ENCODE results near the gene FOXG1. TPM values are rescaled to one million over a fixed set of nuclear protein-coding genes. Genes with fewer than 3 reads are reported as not detected.

The FOXG1 gene
- total and polyA plus RNA-seq, 5 donors from 2014 or later, result not detected

DNA sequence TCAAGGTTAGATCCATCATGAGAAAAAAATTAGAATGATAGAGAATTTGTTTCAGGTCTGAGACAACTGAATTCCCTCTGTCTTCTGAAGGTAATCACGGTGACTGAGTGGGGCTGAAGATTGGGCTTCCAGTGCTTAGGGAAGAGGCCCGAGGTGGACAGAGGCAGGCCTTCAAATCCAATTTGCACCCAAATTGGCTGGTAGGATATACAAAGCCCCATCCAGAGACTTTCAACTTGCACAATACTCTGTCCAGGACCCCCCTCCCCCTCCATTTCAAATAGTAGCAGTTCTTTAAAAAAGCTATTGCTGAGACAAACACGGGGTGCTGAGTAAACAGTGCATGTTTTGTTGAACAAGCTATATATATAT, 3.6 kb upstream of the FOXG1 start:
- peaks cover 0 to 8% (median 3%) of the 10 kb centered on the region in 4 donors for H3K4me1 Mint-ChIP-seq

GRCh38 chr14:28763751-28764256, 2.8 kb upstream of the FOXG1 start:
- no peak overlapping the region for H3K4me3 Mint-ChIP-seq
- Histone ChIP-seq H3K4me1 (ENCODE audit: control insufficient read depth, insufficient read depth, low read length, poor library complexity, severe bottlenecking) (peaks cover 5% of the 10 kb centered on the region), H3K27me3 (ENCODE audit: control insufficient read depth, insufficient read depth, low read length) (peaks cover 10% of the 10 kb centered on the region), H3K4me3 (ENCODE audit: low read depth, low read length) (no peak overlapping the region), H3K9me3 (ENCODE audit: control insufficient read depth in 2 of 2, low read length in 2 of 2) (peaks cover 2 to 8% of the 10 kb centered on the region in 2 experiments), H3K36me3 (ENCODE audit: control insufficient read depth, insufficient read depth, low read length) (no peaks in the 10 kb centered on the region), H3K27ac (ENCODE audit: insufficient read depth, low read length, poor library complexity, severe bottlenecking) (no peak overlapping the region)
- H3K4me1 Mint-ChIP-seq, result peaks cover 0 to 15% (median 3%) of the 10 kb centered on the region in 4 donors
- H3K27ac Mint-ChIP-seq, result no peak overlapping the region
- DNase-seq, result no peak
- H3K9me3 Mint-ChIP-seq, result peaks cover 0 to 32% (median 0%) of the 10 kb centered on the region in 7 donors
- no peaks in the 10 kb centered on the region for H3K36me3 Mint-ChIP-seq
- ATAC-seq (ENCODE audit: low read depth in 2 of 2), result no peak
- H3K27me3 Mint-ChIP-seq, result peaks cover 76% of the 10 kb centered on the region

More for the DNA sequence above, 3.6 kb upstream of the FOXG1 start:
- no peak for DNase-seq
- Mint-ChIP-seq H3K9me3 (peaks cover 0 to 33% (median 0%) of the 10 kb centered on the region in 7 donors), H3K36me3 (no peaks in the 10 kb centered on the region), H3K27me3 (peaks cover 75% of the 10 kb centered on the region), H3K4me3 (no peak overlapping the region), H3K27ac (no peak overlapping the region)
- ATAC-seq (ENCODE audit: low read depth in 2 of 2), result no peak
- H3K4me3 ChIP-seq (ENCODE audit: low read depth, low read length), result no peak overlapping the region
- peaks cover 5% of the 10 kb centered on the region for H3K4me1 ChIP-seq (ENCODE audit: control insufficient read depth, insufficient read depth, low read length, poor library complexity, severe bottlenecking)
- H3K27ac ChIP-seq (ENCODE audit: insufficient read depth, low read length, poor library complexity, severe bottlenecking), result no peak overlapping the region
- no peaks in the 10 kb centered on the region for H3K36me3 ChIP-seq (ENCODE audit: control insufficient read depth, insufficient read depth, low read length)
- H3K27me3 ChIP-seq (ENCODE audit: control insufficient read depth, insufficient read depth, low read length), result peaks cover 18% of the 10 kb centered on the region
- peaks cover 2 to 8% of the 10 kb centered on the region in 2 experiments for H3K9me3 ChIP-seq (ENCODE audit: control insufficient read depth in 2 of 2, low read length in 2 of 2)

DNA sequence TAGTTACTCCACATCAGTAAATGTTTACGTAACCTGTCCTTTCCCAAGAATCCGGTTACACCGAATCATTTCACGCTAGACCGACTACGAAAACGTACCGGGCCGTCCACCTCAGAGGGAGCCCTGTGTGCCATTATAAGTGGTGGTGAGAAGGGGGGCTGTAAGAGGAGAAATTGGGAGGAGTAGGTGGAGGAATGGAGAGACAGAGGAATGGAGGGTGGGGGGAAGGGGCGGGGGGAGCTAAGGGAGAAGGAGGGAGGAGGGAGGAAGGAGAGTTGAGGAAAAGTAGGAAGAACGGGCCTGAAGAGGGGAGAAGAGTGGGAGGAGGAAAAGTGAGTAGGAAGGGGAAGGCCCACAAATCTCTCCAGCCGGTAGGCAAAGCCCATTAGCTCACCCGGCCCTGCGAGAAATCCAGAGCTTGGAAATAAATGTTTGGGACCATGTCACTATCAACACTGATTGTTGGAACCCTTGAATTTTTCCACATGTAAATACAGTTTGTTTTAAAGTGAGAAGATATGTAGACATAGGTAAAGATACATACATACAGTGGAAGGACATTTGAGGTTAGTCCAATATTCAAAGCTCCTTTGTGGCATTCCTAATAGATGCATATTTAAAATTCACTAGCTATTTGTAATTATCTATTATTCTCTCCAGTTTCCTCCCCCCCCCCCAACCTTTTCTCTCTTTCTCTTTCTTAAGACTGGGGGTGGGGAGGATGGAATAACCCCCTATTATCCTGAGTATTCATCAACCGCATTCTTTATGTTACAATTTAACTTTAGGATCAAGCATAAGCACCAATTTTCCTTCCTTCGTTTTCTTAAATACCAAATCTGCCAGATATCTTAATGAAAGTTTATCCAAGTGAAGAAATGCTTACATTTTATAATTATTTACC, 2.1 kb upstream of the FOXG1 start:
- peaks cover 0 to 30% (median 0%) of the 10 kb centered on the region in 7 donors for H3K9me3 Mint-ChIP-seq
- DNase-seq (no peak), ATAC-seq (ENCODE audit: low read depth in 2 of 2) (no peak)
- no peak overlapping the region for H3K4me3 ChIP-seq (ENCODE audit: low read depth, low read length)
- no peak overlapping the region for H3K27ac ChIP-seq (ENCODE audit: insufficient read depth, low read length, poor library complexity, severe bottlenecking)
- H3K27me3 ChIP-seq (ENCODE audit: control insufficient read depth, insufficient read depth, low read length), result peaks cover 7% of the 10 kb centered on the region
- H3K4me3 Mint-ChIP-seq, result no peak overlapping the region
- peaks cover 75% of the 10 kb centered on the region for H3K27me3 Mint-ChIP-seq
- H3K36me3 Mint-ChIP-seq, result no peaks in the 10 kb centered on the region
- H3K4me1 Mint-ChIP-seq, result peaks cover 0 to 16% (median 3%) of the 10 kb centered on the region in 4 donors
- peaks cover 5% of the 10 kb centered on the region for H3K4me1 ChIP-seq (ENCODE audit: control insufficient read depth, insufficient read depth, low read length, poor library complexity, severe bottlenecking)
- H3K9me3 ChIP-seq (ENCODE audit: control insufficient read depth in 2 of 2, low read length in 2 of 2), result peaks cover 2 to 8% of the 10 kb centered on the region in 2 experiments
- H3K27ac Mint-ChIP-seq, result no peak overlapping the region
- H3K36me3 ChIP-seq (ENCODE audit: control insufficient read depth, insufficient read depth, low read length), result no peaks in the 10 kb centered on the region

DNA sequence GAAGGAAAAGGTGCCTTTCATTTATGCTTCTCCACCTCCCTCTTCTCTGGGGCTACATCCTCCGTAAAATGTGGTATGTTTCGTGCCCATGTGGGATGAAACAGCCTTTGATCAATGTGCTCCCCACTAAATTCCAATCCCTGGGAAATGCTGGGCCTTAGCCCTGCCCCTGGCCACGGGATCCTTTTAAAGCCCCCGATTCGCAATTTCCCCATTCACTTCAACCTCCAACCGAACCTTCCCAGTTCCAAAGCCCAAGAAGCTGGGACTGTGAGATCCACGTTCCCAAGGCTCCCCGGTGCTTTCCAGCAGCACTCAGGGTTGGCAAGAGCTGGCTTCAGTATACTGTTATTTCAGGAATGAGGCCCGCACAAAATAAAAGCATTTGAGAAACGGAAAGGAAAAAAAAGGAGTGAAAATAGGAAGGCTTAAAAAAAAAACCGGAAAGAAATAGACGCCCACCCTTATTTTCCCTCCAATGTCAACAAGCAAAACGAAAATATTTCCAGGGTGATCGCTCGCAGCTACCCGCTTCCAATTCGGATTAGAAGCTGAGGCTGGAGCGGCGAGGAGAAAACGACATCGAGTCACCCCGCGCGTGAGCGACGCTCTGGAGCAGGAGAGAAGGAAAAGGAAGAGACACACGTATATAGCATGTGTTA, 1.3 kb upstream of the FOXG1 start:
- H3K27me3 Mint-ChIP-seq, result peaks cover 67% of the 10 kb centered on the region
- Histone ChIP-seq H3K36me3 (ENCODE audit: control insufficient read depth, insufficient read depth, low read length) (no peaks in the 10 kb centered on the region), H3K4me3 (ENCODE audit: low read depth, low read length) (no peak overlapping the region), H3K27ac (ENCODE audit: insufficient read depth, low read length, poor library complexity, severe bottlenecking) (no peak overlapping the region), H3K27me3 (ENCODE audit: control insufficient read depth, insufficient read depth, low read length) (peaks cover 5% of the 10 kb centered on the region), H3K4me1 (ENCODE audit: control insufficient read depth, insufficient read depth, low read length, poor library complexity, severe bottlenecking) (peaks cover 5% of the 10 kb centered on the region), H3K9me3 (ENCODE audit: control insufficient read depth in 2 of 2, low read length in 2 of 2) (peaks cover under 1 to 2% of the 10 kb centered on the region in 2 experiments)
- H3K9me3 Mint-ChIP-seq, result peaks cover 0 to 22% (median 0%) of the 10 kb centered on the region in 7 donors
- no peak overlapping the region for H3K27ac Mint-ChIP-seq
- H3K36me3 Mint-ChIP-seq, result no peaks in the 10 kb centered on the region
- DNase-seq (no peak), ATAC-seq (ENCODE audit: low read depth in 2 of 2) (no peak)
- H3K4me3 Mint-ChIP-seq, result peak overlapping the region in 2 of 4 donors; percentile 2 to 7
- peaks cover 0 to 16% (median 3%) of the 10 kb centered on the region in 4 donors for H3K4me1 Mint-ChIP-seq

DNA sequence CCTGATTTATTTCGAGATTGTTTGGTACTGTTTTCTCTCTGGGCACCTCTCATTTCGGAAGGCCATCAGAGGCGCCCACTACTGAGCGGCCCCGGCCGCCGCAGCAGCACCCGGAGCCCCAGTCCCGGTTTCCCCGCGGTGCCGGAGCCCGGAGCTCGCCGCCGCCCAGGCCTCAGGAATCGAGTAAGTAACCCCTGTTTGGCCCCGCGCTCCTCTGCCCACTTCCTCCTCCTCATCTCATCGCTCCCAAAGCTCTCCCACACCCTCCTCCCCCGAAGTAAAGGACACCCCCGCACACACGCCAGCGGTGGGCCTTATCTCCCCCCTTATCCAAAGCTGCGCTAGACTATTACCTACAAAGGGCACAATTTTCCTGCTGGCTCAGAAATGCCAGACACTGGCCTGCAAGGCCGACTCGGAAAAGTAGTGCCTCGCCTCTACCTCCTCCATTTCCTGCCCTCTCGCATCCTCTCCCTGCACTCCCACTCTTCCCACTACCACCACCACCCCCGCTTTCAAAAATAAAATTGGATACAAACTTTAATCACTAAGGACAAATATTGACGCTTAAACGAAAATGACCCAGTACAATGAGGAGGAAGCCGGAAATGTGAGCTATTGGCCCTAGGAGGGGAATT, 637 bp upstream of the FOXG1 start:
- Mint-ChIP-seq H3K9me3 (peaks cover 0 to 24% (median 0%) of the 10 kb centered on the region in 7 donors), H3K27ac (no peak overlapping the region), H3K4me3 (peak overlapping the region in 2 of 4 donors; percentile 59 to 65), H3K36me3 (no peaks in the 10 kb centered on the region), H3K4me1 (peaks cover 0 to 16% (median 3%) of the 10 kb centered on the region in 4 donors), H3K27me3 (peaks cover 65% of the 10 kb centered on the region)
- Histone ChIP-seq H3K9me3 (ENCODE audit: control insufficient read depth in 2 of 2, low read length in 2 of 2) (peaks cover 0 to 2% of the 10 kb centered on the region in 2 experiments), H3K27ac (ENCODE audit: insufficient read depth, low read length, poor library complexity, severe bottlenecking) (no peak overlapping the region), H3K4me3 (ENCODE audit: low read depth, low read length) (no peak overlapping the region), H3K4me1 (ENCODE audit: control insufficient read depth, insufficient read depth, low read length, poor library complexity, severe bottlenecking) (peaks cover 5% of the 10 kb centered on the region), H3K27me3 (ENCODE audit: control insufficient read depth, insufficient read depth, low read length) (peaks cover 5% of the 10 kb centered on the region), H3K36me3 (ENCODE audit: control insufficient read depth, insufficient read depth, low read length) (no peaks in the 10 kb centered on the region)
- DNase-seq, result no peak
- ATAC-seq (ENCODE audit: low read depth in 2 of 2), result no peak

DNA sequence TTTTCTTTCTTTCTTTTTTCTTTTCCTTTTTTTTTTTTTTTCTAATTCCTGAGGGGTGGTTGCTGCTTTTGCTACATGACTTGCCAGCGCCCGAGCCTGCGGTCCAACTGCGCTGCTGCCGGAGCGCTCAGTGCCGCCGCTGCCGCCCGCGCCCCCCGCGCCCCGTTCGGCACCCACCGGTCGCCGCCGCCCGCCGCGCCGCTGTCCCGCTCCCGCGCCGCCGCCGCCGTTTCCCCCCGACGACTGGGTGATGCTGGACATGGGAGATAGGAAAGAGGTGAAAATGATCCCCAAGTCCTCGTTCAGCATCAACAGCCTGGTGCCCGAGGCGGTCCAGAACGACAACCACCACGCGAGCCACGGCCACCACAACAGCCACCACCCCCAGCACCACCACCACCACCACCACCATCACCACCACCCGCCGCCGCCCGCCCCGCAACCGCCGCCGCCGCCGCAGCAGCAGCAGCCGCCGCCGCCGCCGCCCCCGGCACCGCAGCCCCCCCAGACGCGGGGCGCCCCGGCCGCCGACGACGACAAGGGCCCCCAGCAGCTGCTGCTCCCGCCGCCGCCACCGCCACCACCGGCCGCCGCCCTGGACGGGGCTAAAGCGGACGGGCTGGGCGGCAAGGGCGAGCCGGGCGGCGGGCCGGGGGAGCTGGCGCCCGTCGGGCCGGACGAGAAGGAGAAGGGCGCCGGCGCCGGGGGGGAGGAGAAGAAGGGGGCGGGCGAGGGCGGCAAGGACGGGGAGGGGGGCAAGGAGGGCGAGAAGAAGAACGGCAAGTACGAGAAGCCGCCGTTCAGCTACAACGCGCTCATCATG, 654 bp downstream of the FOXG1 start:
- no peak for ATAC-seq (ENCODE audit: low read depth in 2 of 2)
- Mint-ChIP-seq H3K9me3 (peaks cover 0 to 17% (median 0%) of the 10 kb centered on the region in 7 donors), H3K36me3 (no peaks in the 10 kb centered on the region), H3K4me3 (peak overlapping the region in 1 of 4 donors; percentile 53), H3K27ac (no peak overlapping the region), H3K4me1 (peaks cover 0 to 16% (median 3%) of the 10 kb centered on the region in 4 donors), H3K27me3 (peaks cover 53% of the 10 kb centered on the region)
- Histone ChIP-seq H3K27ac (ENCODE audit: insufficient read depth, low read length, poor library complexity, severe bottlenecking) (no peak overlapping the region), H3K4me3 (ENCODE audit: low read depth, low read length) (no peak overlapping the region), H3K4me1 (ENCODE audit: control insufficient read depth, insufficient read depth, low read length, poor library complexity, severe bottlenecking) (peaks cover 5% of the 10 kb centered on the region), H3K27me3 (ENCODE audit: control insufficient read depth, insufficient read depth, low read length) (peaks cover 5% of the 10 kb centered on the region), H3K9me3 (ENCODE audit: control insufficient read depth in 2 of 2, low read length in 2 of 2) (peaks cover 0 to 2% of the 10 kb centered on the region in 2 experiments), H3K36me3 (ENCODE audit: control insufficient read depth, insufficient read depth, low read length) (no peaks in the 10 kb centered on the region)
- DNase-seq, result no peak

Measured in CD4-positive, CD25-positive, alpha-beta regulatory T cell (primary cell).